Measurements from ENCODE around the gene REPS2.
"Not testable (repeated sequence)": the region's sequence is repeated elsewhere in the genome, so short reads cannot be mapped to it uniquely, and the experiment has no call there.

- TF ChIP-seq CTCF, EZH2phosphoT487 (IDR thresholded peaks at IDR 0.05; ENCODE audit: low read length): not testable (repeated sequence)
Measured at GRCh38 chrX:16962661-16963060, 16.2 kb downstream of the REPS2 start.
